AG08395 (cell line): ENCODE measurements around the gene DEF6.
A peak's percentile ranks its signal among the peaks of the same experiment; 100 is the strongest.

Experiments
- DNase-seq: peaks from one replicate; pipeline ENCODE4 v3.0.0; 2012; ENCODE audit warnings: mixed read lengths, low spot score

The DEF6 gene, protein sequence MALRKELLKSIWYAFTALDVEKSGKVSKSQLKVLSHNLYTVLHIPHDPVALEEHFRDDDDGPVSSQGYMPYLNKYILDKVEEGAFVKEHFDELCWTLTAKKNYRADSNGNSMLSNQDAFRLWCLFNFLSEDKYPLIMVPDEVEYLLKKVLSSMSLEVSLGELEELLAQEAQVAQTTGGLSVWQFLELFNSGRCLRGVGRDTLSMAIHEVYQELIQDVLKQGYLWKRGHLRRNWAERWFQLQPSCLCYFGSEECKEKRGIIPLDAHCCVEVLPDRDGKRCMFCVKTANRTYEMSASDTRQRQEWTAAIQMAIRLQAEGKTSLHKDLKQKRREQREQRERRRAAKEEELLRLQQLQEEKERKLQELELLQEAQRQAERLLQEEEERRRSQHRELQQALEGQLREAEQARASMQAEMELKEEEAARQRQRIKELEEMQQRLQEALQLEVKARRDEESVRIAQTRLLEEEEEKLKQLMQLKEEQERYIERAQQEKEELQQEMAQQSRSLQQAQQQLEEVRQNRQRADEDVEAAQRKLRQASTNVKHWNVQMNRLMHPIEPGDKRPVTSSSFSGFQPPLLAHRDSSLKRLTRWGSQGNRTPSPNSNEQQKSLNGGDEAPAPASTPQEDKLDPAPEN

DNA sequence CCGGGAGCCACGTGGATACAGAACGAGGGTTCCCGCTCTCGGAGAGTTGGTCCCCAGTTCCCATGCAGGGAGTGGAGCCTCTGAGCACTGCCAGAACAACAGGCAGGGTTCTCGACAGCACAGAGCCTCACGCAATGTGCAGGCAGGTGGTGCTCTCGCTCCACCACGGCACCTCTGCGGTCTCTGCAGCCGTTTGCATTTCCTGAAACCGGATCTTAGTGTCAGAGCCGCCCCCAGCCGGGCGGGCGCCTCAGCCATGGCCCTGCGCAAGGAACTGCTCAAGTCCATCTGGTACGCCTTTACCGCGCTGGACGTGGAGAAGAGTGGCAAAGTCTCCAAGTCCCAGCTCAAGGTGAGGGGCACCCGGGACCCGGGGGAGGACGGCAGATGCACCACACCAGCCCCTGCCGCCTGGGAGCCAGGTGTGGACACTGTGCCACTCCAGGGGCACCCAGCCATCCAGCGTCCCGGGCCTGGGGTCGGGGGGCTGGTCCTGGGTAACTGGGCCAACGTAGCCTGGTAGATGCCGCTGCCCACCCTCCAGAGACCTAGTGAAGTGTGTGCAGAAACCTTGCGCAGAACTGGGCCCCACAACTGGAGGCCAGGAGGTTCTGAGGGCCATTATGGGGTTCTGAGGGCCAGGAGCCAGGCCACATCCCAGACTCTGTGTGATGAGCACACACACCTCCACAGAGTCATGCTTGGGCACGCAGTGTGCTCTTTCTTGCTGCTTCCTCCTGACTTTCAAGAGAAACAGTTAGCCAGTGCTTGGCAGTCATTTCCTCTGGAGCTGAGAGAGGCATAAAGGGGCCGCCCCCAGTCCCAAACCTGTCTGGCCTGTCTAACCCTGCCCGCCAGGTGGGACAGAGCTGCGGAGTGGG is at the start of gene DEF6:
Gene DEF6 (plus strand): TSS at position 218 of the 881 bp plus-strand sequence. CDS start 39 bp downstream, at position 257.
- peak; percentile 81 for DNase-seq

DNA sequence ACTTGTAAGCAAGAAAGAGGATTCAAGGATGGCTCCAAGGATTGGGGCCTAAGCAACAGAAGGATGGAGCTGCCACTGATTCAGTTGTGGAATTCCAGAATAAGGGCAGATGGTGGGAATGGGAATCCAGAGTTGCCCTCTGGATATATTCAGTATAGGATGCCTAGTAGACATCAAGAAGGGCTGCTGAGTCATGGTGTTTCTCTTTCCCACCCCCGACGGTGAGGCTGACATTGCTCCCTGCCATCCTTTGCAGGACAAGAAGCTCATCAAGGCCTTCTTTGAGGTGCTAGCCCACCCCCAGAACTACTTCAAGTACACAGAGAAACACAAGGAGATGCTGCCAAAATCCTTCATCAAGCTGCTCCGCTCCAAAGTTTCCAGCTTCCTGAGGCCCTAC is 49.3 kb upstream of the DEF6 start:
- no peak for DNase-seq

DNA sequence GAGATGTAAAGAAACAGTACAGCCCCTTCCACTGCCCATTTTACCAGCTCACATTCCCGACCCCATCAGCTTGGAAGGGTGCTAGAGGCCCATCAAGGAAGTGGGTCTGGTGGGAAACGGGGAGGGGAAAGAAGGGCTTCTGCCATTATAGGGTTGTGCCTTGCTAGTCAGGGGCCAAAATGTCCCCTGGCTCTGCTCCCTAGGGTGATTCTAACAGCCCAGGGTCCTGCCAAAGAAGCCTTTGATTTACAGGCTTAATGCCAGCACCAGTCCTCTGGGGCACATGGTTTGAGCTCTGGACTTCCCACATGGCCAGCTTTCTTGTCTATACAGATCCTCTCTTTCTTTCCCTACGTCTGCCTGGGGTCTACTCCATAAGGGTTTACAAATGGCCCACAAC is 48.7 kb upstream of the DEF6 start:
- no peak for DNase-seq

DNA sequence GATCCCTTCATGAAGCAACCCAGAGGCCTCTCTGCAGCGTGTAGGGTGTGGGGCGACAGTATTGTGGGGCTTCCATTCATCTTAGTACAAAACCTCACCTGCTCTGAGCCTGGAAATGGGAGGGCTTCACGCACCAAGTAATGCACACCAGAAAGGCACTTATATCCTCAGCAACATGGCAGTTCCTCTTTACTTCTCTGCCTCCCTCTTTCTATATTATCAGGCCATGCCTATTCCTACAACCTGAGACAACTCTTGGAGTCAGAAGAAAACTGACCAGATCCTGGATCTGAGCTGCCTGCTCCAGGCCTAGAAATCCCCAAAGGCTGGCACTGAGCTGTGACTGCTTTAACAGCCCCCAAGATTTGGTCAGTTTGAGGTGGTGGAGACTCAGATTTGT is 45.7 kb upstream of the DEF6 start:
- DNase-seq: no peak

DNA sequence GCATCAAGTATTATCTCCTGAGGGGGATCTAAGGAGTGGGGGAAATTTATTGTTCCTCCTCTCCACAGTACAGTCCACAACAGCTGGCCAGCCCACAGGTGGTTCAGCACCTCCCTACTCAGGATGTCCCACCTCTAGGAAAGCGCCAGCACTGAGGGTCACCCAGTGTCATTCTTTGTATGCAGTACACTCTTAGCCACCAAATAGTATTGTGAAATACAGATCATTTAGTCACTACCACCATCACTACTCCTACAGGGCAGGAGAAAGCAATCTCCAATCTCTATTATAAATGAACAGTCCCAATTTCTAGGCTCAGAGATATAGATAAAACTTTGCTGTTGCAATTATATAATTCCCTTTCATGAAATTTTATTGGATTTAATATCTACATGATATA is 44.4 kb upstream of the DEF6 start:
- DNase-seq: no peak

DNA sequence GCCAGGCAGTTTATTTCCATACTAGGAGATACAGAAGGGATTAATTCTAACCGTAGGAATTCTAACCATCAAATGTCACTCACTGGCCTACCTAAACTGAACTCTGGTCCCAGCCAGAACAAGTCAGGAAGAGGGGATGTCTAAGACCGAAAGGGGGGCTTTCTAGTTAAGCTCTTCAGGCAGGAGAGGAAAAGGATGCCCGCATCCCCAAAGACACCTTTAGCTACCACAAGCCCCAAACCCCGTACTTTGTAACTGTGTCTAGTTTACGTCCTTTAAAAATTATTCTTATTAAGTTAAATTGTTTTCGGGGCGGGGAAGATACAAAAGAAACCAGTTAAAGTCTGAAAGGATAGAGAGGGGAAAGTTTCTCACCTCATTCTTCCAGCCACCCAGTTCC is 39.3 kb upstream of the DEF6 start:
- DNase-seq: no peak

DNA sequence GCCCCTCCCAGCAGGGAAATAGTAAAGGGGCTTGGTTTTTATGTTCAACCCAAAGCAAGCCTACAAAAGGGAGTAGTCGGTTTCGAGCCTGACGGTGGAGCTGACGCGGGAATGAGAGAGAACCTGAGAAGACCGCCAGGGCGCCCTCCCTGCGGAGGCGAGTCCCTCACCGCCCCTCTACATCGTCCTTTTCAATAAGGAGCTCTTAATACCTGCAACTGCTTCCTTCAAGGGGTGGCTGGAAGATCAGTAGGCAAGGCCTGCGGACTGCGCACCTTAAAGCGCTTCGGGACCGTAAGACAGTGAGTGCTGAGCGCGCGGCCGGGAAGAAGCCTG is 38.8 kb upstream of the DEF6 start:
- DNase-seq: peak; percentile 63

DNA sequence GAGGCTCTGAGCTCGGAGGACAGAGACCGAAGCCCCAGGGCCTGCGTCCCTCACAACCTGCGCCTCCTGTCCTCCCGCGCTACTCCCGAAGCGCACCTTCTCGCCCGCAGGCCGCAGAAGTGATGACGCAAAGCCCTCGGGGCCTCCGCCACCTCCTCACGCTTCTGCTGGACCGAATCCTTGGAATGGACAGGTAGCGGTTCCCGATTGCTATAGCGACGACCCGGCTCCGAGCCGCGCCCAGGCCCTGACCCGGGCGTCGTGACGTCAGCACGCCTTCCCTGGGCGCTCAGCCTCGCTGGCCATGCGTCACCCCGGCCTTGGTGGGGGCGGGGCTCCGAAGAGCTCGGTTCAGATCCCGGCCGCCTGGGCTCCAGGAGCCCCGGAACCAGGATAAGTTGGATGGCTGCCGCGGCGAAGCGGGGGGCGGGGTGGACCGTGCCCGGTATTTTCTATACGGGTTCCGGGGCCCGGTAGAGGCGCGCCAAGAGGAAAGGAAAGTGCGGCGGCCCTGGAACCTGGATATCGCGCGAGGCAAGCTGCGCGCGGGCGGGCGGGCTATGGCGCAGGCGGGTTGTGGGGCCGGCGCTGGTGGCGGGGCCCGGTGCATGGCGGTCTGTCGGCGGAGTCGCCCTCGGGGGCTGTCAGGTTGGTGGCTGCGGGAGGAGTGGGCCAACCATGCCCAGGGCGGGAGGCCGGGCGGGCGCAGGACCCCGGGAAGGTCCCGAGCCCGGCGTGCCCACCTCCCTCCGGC is 38.2 kb upstream of the DEF6 start, which contains the start of gene ZNF76:
Gene ZNF76 (plus strand): TSS at position 542 of the 754 bp plus-strand sequence. CDS start 21,417 bp downstream, outside the sequence.
- peak; percentile 100 for DNase-seq

DNA sequence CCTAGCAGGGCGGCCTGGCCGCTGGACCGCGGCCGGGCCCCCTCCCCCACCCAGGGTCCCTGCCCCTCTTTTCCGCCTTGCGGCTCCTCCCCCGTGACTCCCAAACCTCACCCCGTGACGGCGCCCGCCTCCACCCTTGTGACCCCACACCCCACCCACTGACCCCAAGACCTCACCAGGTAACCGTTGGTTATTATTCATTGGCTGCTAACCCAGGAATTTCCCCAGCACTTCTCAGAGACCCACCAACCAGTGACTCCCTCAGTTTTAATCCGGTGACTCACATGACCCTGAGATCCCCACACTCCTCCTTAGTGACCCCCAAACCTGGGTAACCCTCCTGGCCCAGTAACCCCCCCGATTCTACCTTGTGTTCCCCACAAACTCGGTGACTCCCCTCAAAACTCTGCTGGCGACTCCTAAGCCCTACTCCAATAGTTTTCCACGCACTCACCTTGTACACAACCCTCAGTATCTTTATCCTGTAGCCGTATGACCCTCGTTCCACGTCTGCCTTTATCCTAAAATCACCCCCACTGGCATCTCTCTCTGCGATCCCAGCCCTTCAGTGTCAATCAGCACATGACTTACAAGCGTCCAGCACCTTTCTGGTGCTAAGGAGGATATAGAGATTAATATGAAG is 37.5 kb upstream of the DEF6 start:
- DNase-seq: peak; percentile 49

DNA sequence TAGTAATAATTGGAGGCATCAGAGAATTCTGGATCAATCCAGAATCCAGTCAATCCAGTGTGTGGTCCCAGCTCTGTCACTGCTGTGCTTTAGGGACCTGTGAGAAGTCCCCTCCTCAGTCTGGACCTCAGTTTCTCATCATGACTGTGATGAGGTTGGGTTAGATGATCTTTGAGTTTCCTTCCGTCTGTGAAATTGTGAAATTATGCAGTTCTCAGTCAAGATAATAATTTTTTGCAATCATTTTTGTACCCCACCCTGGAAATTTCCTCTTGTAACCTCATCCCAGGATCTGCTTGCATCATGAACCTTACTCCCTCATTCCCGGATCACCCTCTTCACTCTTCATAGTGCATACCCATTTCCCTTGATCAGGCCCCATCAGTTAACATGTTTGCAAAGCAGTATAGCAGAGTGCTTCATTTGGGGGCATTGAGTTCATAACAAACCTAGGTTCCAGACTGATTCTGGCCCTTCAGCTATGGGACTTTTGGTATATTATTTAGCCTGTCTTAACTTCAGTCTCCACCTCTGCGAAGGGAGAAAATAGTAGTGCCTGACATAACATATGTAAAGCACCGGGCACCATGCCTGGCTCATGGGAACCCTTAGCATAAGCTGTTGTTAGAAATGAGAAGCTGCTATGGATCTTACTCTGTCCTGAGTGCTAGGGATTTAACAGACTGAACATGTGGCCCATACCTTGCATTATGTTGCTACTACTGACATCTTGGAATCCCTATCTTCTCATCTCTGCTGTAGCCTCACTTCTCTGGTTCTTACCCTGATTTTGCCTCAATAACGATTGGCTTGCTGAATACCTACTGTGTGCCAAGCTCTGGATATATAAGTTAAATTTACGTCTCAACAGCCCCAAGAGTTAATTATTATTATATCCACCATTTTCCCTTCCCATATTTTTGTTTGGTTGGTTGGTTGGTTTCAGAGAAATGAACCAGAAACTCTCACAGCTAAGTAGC is 36.7 kb upstream of the DEF6 start:
- no peak for DNase-seq

DNA sequence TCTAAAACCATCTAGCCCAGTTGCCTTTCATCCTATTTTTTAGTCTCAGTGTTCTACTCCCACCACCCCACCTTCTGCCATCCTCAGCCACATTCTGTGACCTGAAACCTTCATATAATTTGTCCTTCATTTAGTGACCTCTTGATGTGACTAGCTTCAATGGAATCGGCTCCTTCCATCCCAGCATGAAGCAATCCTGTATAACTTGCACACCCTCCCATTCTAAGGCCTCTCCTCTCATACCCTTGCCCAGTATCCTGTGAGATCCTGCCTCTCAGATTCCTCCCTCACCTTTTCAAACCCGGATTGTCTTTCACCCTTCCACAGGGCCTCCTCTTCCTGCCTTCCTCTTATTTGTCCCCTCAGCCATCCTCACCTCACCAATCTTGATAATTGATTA is 35.0 kb upstream of the DEF6 start:
- DNase-seq: peak; percentile 37

DNA sequence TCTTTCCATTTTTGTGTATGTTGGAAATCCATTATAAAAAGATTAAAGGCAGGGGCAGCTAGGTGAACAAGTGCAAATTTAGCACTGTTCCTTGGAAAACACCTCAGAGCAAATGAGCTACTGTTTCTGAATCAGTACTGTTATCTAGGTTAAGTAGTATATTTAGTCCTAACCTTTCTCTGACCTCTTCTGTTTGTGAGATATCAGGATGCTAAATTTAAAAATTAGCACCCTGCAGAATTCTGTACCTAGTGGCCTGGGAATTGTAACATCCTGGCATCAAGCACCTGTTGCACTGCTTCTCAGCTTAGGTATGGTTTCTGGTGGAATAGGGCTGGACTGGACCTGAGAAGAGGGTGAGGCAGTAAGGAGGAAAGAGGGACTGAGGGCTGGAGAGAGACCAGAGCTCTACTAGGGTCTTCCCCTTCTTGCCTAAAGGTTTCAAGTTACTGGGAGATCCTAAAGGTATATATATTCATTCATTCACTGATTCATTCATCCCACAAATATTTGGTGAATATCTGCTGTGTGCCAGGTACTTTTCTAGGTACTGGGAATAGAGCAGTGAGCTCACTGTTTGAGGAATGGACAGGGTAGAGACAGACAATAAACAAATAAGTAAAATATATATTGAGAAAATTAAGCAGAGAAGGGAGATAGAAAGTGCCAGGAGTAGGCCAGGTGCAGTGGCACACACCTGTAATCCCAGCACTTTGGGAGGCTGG is 32.9 kb upstream of the DEF6 start:
- no peak for DNase-seq

DNA sequence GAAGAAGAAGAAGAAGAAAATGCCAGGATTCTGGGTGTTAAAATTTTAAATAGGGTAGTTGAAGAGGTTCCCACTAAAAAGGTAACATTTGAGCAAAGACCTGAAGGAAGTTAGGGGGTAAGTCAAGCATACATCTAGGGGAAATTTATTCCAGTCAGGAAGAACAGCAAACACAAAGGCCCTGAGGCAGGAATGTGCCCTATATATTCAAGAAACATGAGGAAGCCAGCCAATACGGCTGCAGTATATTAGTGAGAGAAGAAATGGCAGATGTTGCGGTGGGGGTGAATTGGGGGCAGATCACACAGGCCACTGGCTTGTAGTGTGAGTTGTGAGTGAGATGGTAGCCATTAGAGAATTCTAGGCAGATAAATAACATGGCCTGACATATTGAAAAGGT is 32.1 kb upstream of the DEF6 start:
- no peak for DNase-seq

DNA sequence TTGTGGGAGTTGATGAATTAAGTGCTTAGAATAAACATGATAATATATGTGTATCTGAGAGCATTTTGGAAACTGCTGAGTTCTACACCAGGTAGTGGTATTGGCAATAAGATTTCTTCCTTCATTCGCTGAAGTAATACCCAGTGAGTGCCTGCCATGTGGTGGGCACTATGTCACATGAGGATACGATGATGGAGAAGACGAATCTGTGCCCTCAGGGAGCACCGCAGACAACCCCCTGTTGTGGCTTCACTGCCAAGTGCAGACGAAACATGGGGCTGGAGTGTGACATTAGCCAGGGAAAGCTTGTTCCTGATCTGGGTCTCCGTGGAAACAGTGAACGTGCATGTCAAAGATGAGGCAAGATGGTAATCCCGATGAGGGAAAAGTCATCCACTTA is 30.2 kb upstream of the DEF6 start:
- DNase-seq: no peak

DNA sequence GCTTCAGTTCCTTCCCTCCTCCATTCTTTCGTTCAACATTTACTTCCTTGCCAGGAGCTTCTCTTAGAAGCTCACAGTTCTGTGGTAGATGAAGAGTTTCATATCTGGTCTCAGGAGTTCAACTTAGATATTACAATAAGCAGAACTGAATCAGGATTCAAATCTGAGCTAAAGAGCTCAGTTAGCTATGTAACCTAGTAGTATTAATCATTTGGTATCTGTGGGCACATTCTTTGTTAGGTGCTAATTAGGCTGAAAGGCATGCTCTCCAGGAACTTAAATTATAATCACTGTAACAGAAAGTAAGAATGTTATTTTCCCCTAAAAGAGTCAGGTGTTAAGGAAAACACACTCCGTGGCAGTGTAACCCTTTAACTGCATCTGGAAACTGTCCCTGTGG is 29.7 kb upstream of the DEF6 start:
- DNase-seq: no peak

DNA sequence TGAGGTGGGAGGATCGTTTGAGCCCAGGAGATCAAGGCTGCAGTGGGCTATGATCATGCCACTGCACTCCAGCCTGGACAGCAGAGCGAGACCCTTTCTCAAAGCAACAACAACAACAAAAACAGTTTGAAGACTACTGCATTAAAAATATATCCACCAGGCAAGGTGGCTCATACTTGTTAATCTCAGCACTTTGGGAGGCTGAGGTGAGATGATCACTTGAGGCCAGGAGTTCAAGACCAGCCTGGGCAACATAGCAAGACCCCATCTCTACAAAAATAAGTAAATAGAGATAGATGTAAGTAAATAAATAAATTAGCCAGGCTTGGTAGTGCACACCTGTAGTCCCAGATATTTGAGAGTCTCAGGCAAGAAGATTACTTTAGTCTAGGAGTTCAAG is 25.6 kb upstream of the DEF6 start:
- DNase-seq: no peak

DNA sequence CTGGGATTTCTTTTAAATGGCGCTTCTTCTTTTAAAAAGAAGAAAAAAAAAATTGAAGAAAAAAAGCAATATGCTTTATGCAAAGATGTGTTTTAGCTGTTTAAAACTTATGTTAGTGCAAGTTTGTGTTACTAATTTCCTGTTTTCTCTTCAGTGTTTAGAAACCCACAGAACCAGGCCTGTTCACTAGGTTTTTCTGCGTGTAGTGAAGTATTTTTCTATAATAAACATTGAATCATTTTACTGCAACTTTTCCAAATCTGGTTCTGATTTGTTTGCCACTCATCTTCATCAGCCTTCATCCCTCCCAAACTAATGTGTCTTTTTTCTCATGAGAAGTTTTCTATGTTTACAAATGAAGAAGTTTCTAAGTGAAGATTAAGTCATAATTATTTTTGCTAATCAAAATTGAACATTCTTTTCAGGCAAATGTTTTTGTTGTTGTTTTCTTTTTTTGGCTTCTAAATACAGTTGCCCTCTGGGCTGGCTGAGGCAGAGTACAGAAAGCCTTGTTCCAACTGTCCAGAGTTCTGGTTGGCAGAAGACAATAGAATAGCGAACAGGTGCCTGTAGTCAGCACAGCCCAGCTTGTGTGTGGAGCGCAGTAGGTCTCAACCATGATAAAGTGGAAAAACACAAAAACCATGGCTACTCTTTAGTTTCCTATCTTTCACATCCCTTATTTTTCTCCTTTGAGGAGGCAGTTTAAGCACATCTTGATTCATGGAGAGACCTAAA is 23.6 kb upstream of the DEF6 start:
- no peak for DNase-seq

DNA sequence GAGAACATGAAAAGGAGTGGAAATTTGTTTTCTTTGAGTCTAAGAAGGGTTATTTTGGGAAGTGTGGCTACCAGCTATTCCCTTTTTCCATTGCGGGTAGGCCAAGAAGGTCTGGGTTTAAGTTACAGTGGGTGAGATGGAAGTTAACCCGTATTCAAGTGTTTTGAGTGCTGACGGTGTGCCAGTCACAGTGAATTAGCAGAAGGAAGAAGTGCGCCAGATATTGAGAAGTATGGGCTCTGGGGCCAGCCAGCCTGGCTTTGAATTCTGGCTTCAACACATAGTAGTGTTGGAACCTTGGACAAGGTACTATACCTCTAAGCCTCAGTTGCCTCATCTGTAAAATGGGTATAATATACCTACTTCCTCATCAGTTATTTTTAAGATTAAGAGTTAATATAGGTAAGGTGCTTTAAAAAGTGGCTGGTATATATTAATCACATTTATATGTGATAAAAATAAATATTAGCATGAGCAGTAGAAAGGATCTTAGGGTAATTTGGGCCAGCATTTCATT is 21.8 kb upstream of the DEF6 start:
- DNase-seq: no peak

DNA sequence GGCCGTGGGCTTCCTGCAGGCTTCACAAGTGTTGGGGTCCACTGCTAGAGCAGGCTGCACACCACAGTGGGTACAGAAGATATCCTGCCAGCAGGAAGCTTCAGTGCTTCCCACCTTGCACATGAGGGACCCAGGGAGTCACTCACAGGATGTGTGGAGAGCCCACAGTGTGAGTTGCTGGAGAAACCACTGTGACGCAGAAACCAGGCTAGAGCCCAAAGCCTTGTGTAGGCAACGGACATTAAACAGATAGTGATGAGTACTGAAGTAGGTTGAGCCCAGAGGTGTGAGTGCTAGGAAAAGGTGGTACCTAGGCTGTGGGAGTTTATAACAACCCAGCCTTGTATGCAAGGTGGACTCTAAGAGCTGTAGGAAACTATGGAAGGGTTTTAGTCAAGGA is 18.9 kb upstream of the DEF6 start:
- no peak for DNase-seq
